Panc1 (cell line): ENCODE results near the gene AKAP5. TPM values are rescaled to one million over a fixed set of nuclear protein-coding genes. Genes with fewer than 3 reads are reported as not detected.

Experiments used
- ATAC-seq: fragments of 200-7000 bp; cut with Tn5 transposase; 2 replicates; pipeline ENCODE4 v1.9.1; 2020; ENCODE audit warnings: mild to moderate bottlenecking, moderate library complexity
- BruUV-seq: library from RNA; stranded (reverse); fragments of 400-500 nt; replicated peaks from 2 replicates; lab custom pipeline; 2021; lab: Mats Ljungman, UMichigan
- CTCF ChIA-PET: fragments of 300-600 bp; sonication (Branson Sonifier 250); formaldehyde crosslinking; loops from one replicate; lab custom pipeline; 2022; ENCODE audit warnings: antibody characterized with exemption; lab: Charles Lee
- POLR2A ChIA-PET: fragments of 300-600 bp; sonication (Branson Sonifier 250); formaldehyde crosslinking; loops from one replicate; lab custom pipeline; 2022; ENCODE audit warnings: antibody characterized with exemption; lab: Charles Lee
- DNase-seq: peaks from one replicate; pipeline ENCODE4 v3.0.0-alpha.2; 2010; ENCODE audit warnings: low read depth, low spot score
- H3K27ac ChIP-seq: 2 replicates; pipeline ENCODE4 v1.5.1; 2011; ENCODE audit warnings: mild to moderate bottlenecking, low read length, inconsistent platforms
- H3K27me3 ChIP-seq: fragments of 200-500 bp; sonication (Bioruptor generic); 2 replicates; pipeline ENCODE4 v1.6.0; 2014; ENCODE audit warnings: low read length, inconsistent platforms; ENCODE audit not compliant: control insufficient read depth, insufficient read depth
- H3K36me3 ChIP-seq: fragments of 200-500 bp; sonication (Bioruptor generic); 2 replicates; pipeline ENCODE4 v1.5.1; 2014; ENCODE audit warnings: inconsistent platforms, mild to moderate bottlenecking, low read length, moderate library complexity; ENCODE audit not compliant: control insufficient read depth, insufficient read depth
- H3K4me1 ChIP-seq: 2 replicates; pipeline ENCODE4 v1.5.1; 2011; ENCODE audit warnings: inconsistent platforms, mild to moderate bottlenecking, low read length, moderate library complexity; ENCODE audit not compliant: control insufficient read depth, insufficient read depth
- H3K4me3 ChIP-seq, 2 experiments: 2 replicates each; pipeline ENCODE4 v1.5.1; 2011 to 2012; ENCODE audit warnings: low read depth in 2 of 2, low read length in 2 of 2, mild to moderate bottlenecking in 2 of 2, inconsistent platforms in 1 of 2, moderate library complexity in 1 of 2
- H3K9me3 ChIP-seq: fragments of 200-500 bp; sonication (Bioruptor generic); 2 replicates; pipeline ENCODE4 v1.5.1; 2014; ENCODE audit warnings: low read depth, mild to moderate bottlenecking, inconsistent platforms, low read length, moderate library complexity; ENCODE audit not compliant: control insufficient read depth, insufficient read depth
- CTCF ChIP-seq: fragments of 450-650 bp; IDR thresholded peaks from 2 replicates; pipeline ENCODE4 v1.5.1; 2017; ENCODE audit warnings: mild to moderate bottlenecking
- POLR2AphosphoS5 ChIP-seq: IDR thresholded peaks from 2 replicates; pipeline ENCODE4 v1.6.1; 2012; ENCODE audit warnings: mild to moderate bottlenecking, low read depth, low read length, moderate library complexity
- REST ChIP-seq, 2 experiments: IDR thresholded peaks; 2 replicates each; pipeline ENCODE4 v1.6.1; 2011 to 2012; ENCODE audit warnings: low read depth in 2 of 2, control low read depth in 1 of 2, low read length in 1 of 2, mild to moderate bottlenecking in 1 of 2, moderate library complexity in 1 of 2; ENCODE audit not compliant: insufficient read depth in 1 of 2
- SIN3A ChIP-seq: IDR thresholded peaks from 2 replicates; pipeline ENCODE4 v1.6.1; 2012; ENCODE audit warnings: low read depth, mild to moderate bottlenecking, low read length, moderate library complexity, borderline replicate concordance; ENCODE audit not compliant: insufficient read depth
- TCF7L2 ChIP-seq: IDR thresholded peaks from 2 replicates; pipeline ENCODE4 v1.6.1; 2011; ENCODE audit warnings: mild to moderate bottlenecking, low read depth, low read length, inconsistent platforms
- in situ Hi-C: cut with HindIII; loops from 2 replicates; pipeline ENCODE4 v1.10.0; 2016; ENCODE audit warnings: low sequenced_read_pairs, low pct_unique_long_range_greater_than_20kb
- intact Hi-C: fragments of 100-400 bp; cut with micrococcal nuclease; formaldehyde crosslinking; loops from one replicate; pipeline ENCODE4 v1.10.0; 2022; ENCODE audit not compliant: unreplicated experiment
- total RNA-seq: library from RNA; stranded (reverse); gene quantifications from one replicate; pipeline ENCODE4 v1.2.1, GENCODE V29; 2021; ENCODE audit not compliant: unreplicated experiment

Gene AKAP5
- total RNA-seq, 1 experiment from 2014 or later = 0.64 TPM

- Histone ChIP-seq H3K36me3 (no peaks in the 10 kb centered on the region), H3K9me3 (no peaks in the 10 kb centered on the region), H3K27me3 (no peaks in the 10 kb centered on the region), H3K4me1 (peaks cover 2% of the 10 kb centered on the region; the same call in 1 of the 2 replicates), H3K4me3 (peak overlapping the region; percentile 49 to 55), H3K27ac (0 out of 2 replicates have a peak overlapping the region, but pooled peaks have one; percentile 51)
- DNase-seq (no peak), ATAC-seq (peak; percentile 51)
- in situ Hi-C loops = no loop called here
- CTCF ChIA-PET = interaction anchor here (0.6 kb wide), 1 partner anchor 894 kb away, joined by 3 read pairs; no protein-coding TSS in a partner anchor
- intact Hi-C loops = no loop called here
- TF ChIP-seq POLR2AphosphoS5 (no peak), CTCF (no peak; the same call in 1 of the 2 replicates), SIN3A (no peak), TCF7L2 (no peak), REST (IDR thresholded peaks at IDR 0.05; ENCODE audit: insufficient read depth in 1 of 2, low read depth in 2 of 2, low read length in 1 of 2) (no peak)
- BruUV-seq = no TSS peak
- POLR2A ChIA-PET = no interaction called here
Observed at GRCh38 chr14:64465831-64466554, 694 bp downstream of the AKAP5 start.

- ChIA-PET CTCF (interaction anchor here (0.7 kb wide), 1 partner anchor 102 kb away, joined by 3 read pairs; no protein-coding TSS in a partner anchor), POLR2A (interaction anchor here (0.9 kb wide), 1 partner anchor 441 kb away, joined by 3 read pairs; no protein-coding TSS in a partner anchor)
- peaks cover 2% of the 10 kb centered on the region; the same call in 1 of the 2 replicates for H3K4me1 ChIP-seq
- ATAC-seq = no peak
- intact Hi-C loops = no loop called here
- BruUV-seq = no TSS peak
- no peak overlapping the region for H3K4me3 ChIP-seq
- in situ Hi-C loops = no loop called here
- no peak for DNase-seq
- no peak overlapping the region for H3K27ac ChIP-seq
- no peaks in the 10 kb centered on the region for H3K9me3 ChIP-seq
- H3K27me3 ChIP-seq = no peaks in the 10 kb centered on the region
- H3K36me3 ChIP-seq = no peaks in the 10 kb centered on the region
- TF ChIP-seq TCF7L2 (no peak), POLR2AphosphoS5 (no peak), SIN3A (no peak), CTCF (no peak), REST (IDR thresholded peaks at IDR 0.05; ENCODE audit: insufficient read depth in 1 of 2, low read depth in 2 of 2, low read length in 1 of 2) (no peak)
Observed at GRCh38 chr14:64467101-64467500, 1.8 kb downstream of the AKAP5 start.
